Stimulated activated CD4-positive, alpha-beta T cell treated with anti-CD3 and anti-CD28 coated beads, TNF-alpha, amount 100 ng/mL, for 4 hours (primary cell): ENCODE measurements around the gene TTBK1.

Source experiments
- DNase-seq, 3 experiments: peaks; one replicate each; pipeline ENCODE4 v3.0.0-alpha.2; 2020; ENCODE audit warnings: low read depth in 3 of 3

Gene TTBK1

GRCh38 chr6:43242908-43243663, at the start of gene TTBK1:
Gene TTBK1 (plus strand): TSS chr6:43243481. CDS start chr6:43246661, 3,180 bp downstream.
- DNase-seq: no peak

- DNase-seq: no peak
Observed at GRCh38 chr6:43193929-43194328, 49.4 kb upstream of the TTBK1 start.

GRCh38 chr6:43196337-43196736, 46.9 kb upstream of the TTBK1 start:
- no peak for DNase-seq

GRCh38 chr6:43199912-43200311, 43.4 kb upstream of the TTBK1 start:
- DNase-seq: no peak

- DNase-seq: no peak
Observed at GRCh38 chr6:43200541-43200940, 42.7 kb upstream of the TTBK1 start.

- DNase-seq: no peak
Observed at GRCh38 chr6:43202451-43202850, 40.8 kb upstream of the TTBK1 start.

GRCh38 chr6:43203029-43203717, 40.1 kb upstream of the TTBK1 start:
- DNase-seq: no peak

- no peak for DNase-seq
Observed at GRCh38 chr6:43203718-43204095, 39.6 kb upstream of the TTBK1 start.

GRCh38 chr6:43204271-43205105, 38.8 kb upstream of the TTBK1 start:
- DNase-seq: no peak

- DNase-seq: no peak
Observed at GRCh38 chr6:43205849-43206248, 37.4 kb upstream of the TTBK1 start.

GRCh38 chr6:43207286-43207685, 36.0 kb upstream of the TTBK1 start:
- no peak for DNase-seq

GRCh38 chr6:43211955-43212354, 31.3 kb upstream of the TTBK1 start:
- no peak for DNase-seq

- no peak for DNase-seq
Observed at GRCh38 chr6:43213431-43213830, 29.9 kb upstream of the TTBK1 start.

- DNase-seq: no peak
Observed at GRCh38 chr6:43215066-43215465, 28.2 kb upstream of the TTBK1 start.

- no peak for DNase-seq
Observed at GRCh38 chr6:43216200-43216599, 27.1 kb upstream of the TTBK1 start.

- no peak for DNase-seq
Observed at GRCh38 chr6:43217351-43217750, 25.9 kb upstream of the TTBK1 start.

- DNase-seq: no peak
Observed at GRCh38 chr6:43219119-43219518, 24.2 kb upstream of the TTBK1 start.

GRCh38 chr6:43219814-43220213, 23.5 kb upstream of the TTBK1 start:
- DNase-seq: no peak

GRCh38 chr6:43220439-43220951, 22.8 kb upstream of the TTBK1 start:
- DNase-seq: no peak

- DNase-seq: no peak
Observed at GRCh38 chr6:43221046-43221972, 22.0 kb upstream of the TTBK1 start.

GRCh38 chr6:43222418-43223059, 20.7 kb upstream of the TTBK1 start:
- DNase-seq: no peak
